ENCODE results near the gene INIP. TPM values are rescaled to one million over a fixed set of nuclear protein-coding genes. Genes with fewer than 3 reads are reported as not detected.
A peak's percentile ranks its signal among the peaks of the same experiment; 100 is the strongest.

INIP gene
- total and polyA plus RNA-seq, 2 of the 13 experiments (the other 11 are each of a cell fraction or from before 2014, with no cell fraction given): 13.6 to 28.6 TPM

- peak; percentile 60 for TF ChIP-seq DRAP1 (CRISPR knock-in tag; IDR thresholded peaks at IDR 0.05)
- TF ChIP-seq ZNF281 (CRISPR knock-in tag; IDR thresholded peaks at IDR 0.05; ENCODE audit: borderline replicate concordance): peak; percentile 63; the same call in 1 of the 2 replicates
- no peak for TF ChIP-seq TCF7L2 (IDR thresholded peaks at IDR 0.05; ENCODE audit: low read depth, low read length)
- TF ChIP-seq MYC (CRISPR knock-in tag; IDR thresholded peaks at IDR 0.05; ENCODE audit: borderline replicate concordance): peak; percentile 87
- TF ChIP-seq CSRNP1 (CRISPR knock-in tag; IDR thresholded peaks at IDR 0.05): peak; percentile 47; the same call in 1 of the 2 replicates
- no peak for TF ChIP-seq PBX2 (CRISPR knock-in tag; IDR thresholded peaks at IDR 0.05)
- TF ChIP-seq ZNF230 (CRISPR knock-in tag; IDR thresholded peaks at IDR 0.05): 0 out of 2 replicates have a peak, but pooled peaks have one; percentile 46
- no peak for TF ChIP-seq NFAT5 (CRISPR knock-in tag; IDR thresholded peaks at IDR 0.05)
- TF ChIP-seq ZNF782 (CRISPR knock-in tag; IDR thresholded peaks at IDR 0.05; ENCODE audit: borderline replicate concordance): no peak; the same call in 1 of the 2 replicates
- no peak for TF ChIP-seq FOXO4 (CRISPR knock-in tag; conservative IDR thresholded peaks at IDR 0.05)
- TF ChIP-seq HNF4G (IDR thresholded peaks at IDR 0.05; ENCODE audit: borderline replicate concordance, low read depth, low read length): no peak
- no peak for TF ChIP-seq HNF4G (CRISPR knock-in tag; IDR thresholded peaks at IDR 0.05; ENCODE audit: borderline replicate concordance, low read depth)
- TF ChIP-seq RORA (CRISPR knock-in tag; IDR thresholded peaks at IDR 0.05): no peak
These were observed 32.3 kb upstream of the INIP start, which contains the start of gene SNX30 (continued) for GRCh38 chr9:112750016-112750763.
